Sigmoid colon (tissue), 7 donors: ENCODE results near the gene MED26. TPM values are rescaled to one million over a fixed set of nuclear protein-coding genes. Genes with fewer than 3 reads are reported as not detected.
A peak's percentile ranks its signal among the peaks of the same experiment; 100 is the strongest.

Source experiments
- DNase-seq: peaks from one replicate; pipeline ENCODE4 v3.0.0-alpha.2; 2019
- H3K27ac ChIP-seq, 4 donors: fragments of 200-600 bp; sonication (generic); one replicate each; pipeline ENCODE4 v1.5.1; 2016 to 2019; ENCODE audit warnings: mild to moderate bottlenecking in 1 of 4
- H3K27me3 ChIP-seq, 3 donors: fragments of 200-600 bp; sonication (generic); one replicate each; pipeline ENCODE4 v1.5.1; 2019; ENCODE audit warnings: mild to moderate bottlenecking in 1 of 3
- H3K36me3 ChIP-seq, 4 donors: fragments of 200-600 bp; sonication (generic); one replicate each; pipeline ENCODE4 v1.5.1; 2016 to 2019
- H3K4me1 ChIP-seq, 4 donors: fragments of 200-600 bp; sonication (generic); one replicate each; pipeline ENCODE4 v1.5.1; 2017 to 2019
- H3K4me3 ChIP-seq, 4 donors: fragments of 200-600 bp; sonication (generic); one replicate each; pipeline ENCODE4 v1.5.1; 2017 to 2019; ENCODE audit warnings: mild to moderate bottlenecking in 2 of 4, moderate library complexity in 1 of 4
- H3K9me3 ChIP-seq, 4 donors: fragments of 200-600 bp in 3 of 4; sonication (generic) in 3 of 4; one replicate each; pipeline versions ENCODE4 v1.5.1 to v1.6.1; 2013 to 2019
- EP300 ChIP-seq, 4 donors: sonication (generic); formaldehyde crosslinking; IDR thresholded peaks; one replicate each; pipeline ENCODE4 v1.6.1; 2017; ENCODE audit warnings: antibody characterized with exemption in 4 of 4
- POLR2A ChIP-seq, 2 donors: fragments of 450-650 bp; IDR thresholded peaks; one replicate each; pipeline ENCODE4 v1.6.1; 2016; ENCODE audit warnings: antibody characterized with exemption in 2 of 2, mild to moderate bottlenecking in 2 of 2, moderate library complexity in 2 of 2
- POLR2AphosphoS5 ChIP-seq, 4 donors: sonication (generic); formaldehyde crosslinking; IDR thresholded peaks; one replicate each; pipeline ENCODE4 v1.6.1; 2017; ENCODE audit warnings: antibody characterized with exemption in 4 of 4
- WGBS, 2 donors: extraction: QIAGEN DNeasy Blood & Tissue Kit; methylation state at CpG; one replicate each; pipeline ENCODE4 v1.1.7; 2013; 5-methylcytosine and 5-hydroxymethylcytosine counted together
- intact Hi-C: fragments of 100-400 bp; cut with DNase I; formaldehyde crosslinking; loops from one replicate; pipeline ENCODE4 v1.15.1; 2023
- polyA plus RNA-seq, 3 donors: library from polyadenylated mRNA; stranded (reverse); fragments of 200-250 nt; gene quantifications; one replicate each; pipeline ENCODE4 v1.2.3, GENCODE V29; 2013
- total RNA-seq, 4 donors: library from RNA; depleted of rRNA; stranded (reverse); fragments of >200 nt; gene quantifications; one replicate each; pipeline ENCODE4 v1.1.0, GENCODE V29; 2016
- TF ChIP-seq, protein P1 (sequence below), 4 experiments: fragments of 450-650 bp in 3 of 4; fragments of 200-600 bp in 1 of 4; IDR thresholded peaks; one replicate each; pipeline ENCODE4 v1.5.1; 2016 to 2019; ENCODE audit warnings: antibody characterized with exemption in 4 of 4, mild to moderate bottlenecking in 3 of 4, moderate library complexity in 2 of 4
- donor health status: healthy with polysubstance abuse.
- donor health status: Bipolar disorder and iron deficiency.
- donor health status: healthy.

Gene MED26
- total and polyA plus RNA-seq, 7 donors: 3.0 to 7.9 (median 5.4) TPM

DNA sequence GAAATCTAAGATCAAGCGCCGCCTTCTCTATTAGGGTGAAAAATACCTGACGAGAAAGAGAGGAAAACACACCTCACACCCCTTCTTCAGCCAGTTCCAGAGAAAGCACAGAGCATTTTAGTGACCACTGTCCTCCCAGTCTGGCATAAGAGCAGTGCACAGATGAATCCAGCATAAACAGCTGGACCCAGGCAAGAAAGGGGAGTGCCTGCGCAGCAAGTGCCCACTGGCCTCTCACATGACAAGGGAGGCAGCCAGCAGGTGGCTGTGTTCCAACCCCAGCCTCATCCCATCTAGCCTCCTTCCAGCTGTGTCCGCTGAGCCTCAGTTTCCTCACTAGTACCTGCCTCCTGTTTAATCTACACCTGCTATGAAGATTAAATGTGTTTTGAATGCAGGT lies 8.0 kb downstream of the MED26 start:
- no peak overlapping the region for H3K4me3 ChIP-seq
- no peak for DNase-seq
- H3K9me3 ChIP-seq: no peaks in the 10 kb centered on the region
- peak overlapping the region in 3 of 4 donors; percentile 18 to 43 (median 29) for H3K27ac ChIP-seq
- WGBS, 2 donors: 91 to 92% methylated on average over 5 of the region's 5 CpGs
- intact Hi-C loops: no loop called here
- TF ChIP-seq, protein P1, sequence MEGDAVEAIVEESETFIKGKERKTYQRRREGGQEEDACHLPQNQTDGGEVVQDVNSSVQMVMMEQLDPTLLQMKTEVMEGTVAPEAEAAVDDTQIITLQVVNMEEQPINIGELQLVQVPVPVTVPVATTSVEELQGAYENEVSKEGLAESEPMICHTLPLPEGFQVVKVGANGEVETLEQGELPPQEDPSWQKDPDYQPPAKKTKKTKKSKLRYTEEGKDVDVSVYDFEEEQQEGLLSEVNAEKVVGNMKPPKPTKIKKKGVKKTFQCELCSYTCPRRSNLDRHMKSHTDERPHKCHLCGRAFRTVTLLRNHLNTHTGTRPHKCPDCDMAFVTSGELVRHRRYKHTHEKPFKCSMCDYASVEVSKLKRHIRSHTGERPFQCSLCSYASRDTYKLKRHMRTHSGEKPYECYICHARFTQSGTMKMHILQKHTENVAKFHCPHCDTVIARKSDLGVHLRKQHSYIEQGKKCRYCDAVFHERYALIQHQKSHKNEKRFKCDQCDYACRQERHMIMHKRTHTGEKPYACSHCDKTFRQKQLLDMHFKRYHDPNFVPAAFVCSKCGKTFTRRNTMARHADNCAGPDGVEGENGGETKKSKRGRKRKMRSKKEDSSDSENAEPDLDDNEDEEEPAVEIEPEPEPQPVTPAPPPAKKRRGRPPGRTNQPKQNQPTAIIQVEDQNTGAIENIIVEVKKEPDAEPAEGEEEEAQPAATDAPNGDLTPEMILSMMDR (IDR thresholded peaks at IDR 0.05): no peak
- TF ChIP-seq EP300 (IDR thresholded peaks at IDR 0.05) (no peak), POLR2A (IDR thresholded peaks at IDR 0.05) (no peak), POLR2AphosphoS5 (IDR thresholded peaks at IDR 0.05) (no peak)
- H3K27me3 ChIP-seq: no peaks in the 10 kb centered on the region
- H3K4me1 ChIP-seq: peaks cover 0 to 63% (median 39%) of the 10 kb centered on the region in 4 donors
- peaks cover 0 to 12% (median 0%) of the 10 kb centered on the region in 4 donors for H3K36me3 ChIP-seq

DNA sequence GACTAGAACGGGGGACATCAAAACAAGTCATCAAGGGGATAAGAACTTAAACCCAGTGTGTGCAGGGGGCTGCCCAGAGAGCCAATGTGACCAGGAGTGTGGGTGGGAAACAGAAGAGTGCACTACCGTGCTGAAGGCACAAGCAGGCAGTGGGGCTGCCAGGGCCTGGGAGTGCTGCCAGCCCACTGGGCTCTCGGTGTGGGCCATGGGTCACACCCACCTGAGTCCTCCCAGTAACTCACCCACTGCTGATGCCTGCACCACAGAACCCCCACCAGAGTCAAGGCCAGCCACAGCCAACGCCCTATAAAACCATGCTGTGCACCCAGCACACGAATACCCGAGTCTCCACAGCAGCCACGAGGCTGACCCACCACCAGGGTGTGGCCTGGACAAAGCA lies 8.5 kb downstream of the MED26 start:
- peak; percentile 73 for DNase-seq
- WGBS, 2 donors: 43 to 70% methylated on average over 7 of the region's 7 CpGs
- intact Hi-C loops: no loop called here

DNA sequence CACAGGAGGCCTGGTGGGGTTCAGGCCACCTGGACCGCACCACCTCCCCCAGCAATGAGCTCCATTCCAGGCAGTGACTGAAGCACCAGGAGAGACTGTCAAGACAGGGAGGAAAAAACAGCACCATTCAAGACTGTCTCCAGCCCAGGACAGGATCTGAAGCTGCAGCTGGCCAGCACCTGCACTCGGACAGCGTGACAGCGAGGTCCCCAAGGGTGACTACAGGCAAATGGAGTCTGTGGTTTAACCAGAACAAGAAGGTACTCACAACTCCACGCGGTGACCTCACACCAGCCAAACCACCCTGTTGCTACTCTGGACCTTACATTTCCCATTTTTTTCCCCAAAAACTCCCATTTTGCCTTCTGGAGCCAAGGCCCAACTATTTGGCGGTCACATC lies 9.8 kb downstream of the MED26 start:
- no peaks in the 10 kb centered on the region for H3K36me3 ChIP-seq
- H3K27ac ChIP-seq: no peak overlapping the region
- H3K4me3 ChIP-seq: no peak overlapping the region
- peaks cover 0 to 73% (median 38%) of the 10 kb centered on the region in 4 donors for H3K4me1 ChIP-seq
- 84 to 95% methylated on average over 7 of the region's 7 CpGs for WGBS, 2 donors
- DNase-seq: no peak
- no peaks in the 10 kb centered on the region for H3K9me3 ChIP-seq
- TF ChIP-seq POLR2A (IDR thresholded peaks at IDR 0.05): no peak
- TF ChIP-seq, protein P1 (IDR thresholded peaks at IDR 0.05): no peak
- TF ChIP-seq POLR2AphosphoS5 (IDR thresholded peaks at IDR 0.05): no peak
- no peak for TF ChIP-seq EP300 (IDR thresholded peaks at IDR 0.05)
- intact Hi-C loops: no loop called here
- no peaks in the 10 kb centered on the region for H3K27me3 ChIP-seq

More for the DNA sequence above, 8.5 kb downstream of the MED26 start:
- H3K27me3 ChIP-seq: no peaks in the 10 kb centered on the region
- TF ChIP-seq POLR2AphosphoS5 (IDR thresholded peaks at IDR 0.05): no peak
- TF ChIP-seq, protein P1 (IDR thresholded peaks at IDR 0.05): no peak
- TF ChIP-seq EP300 (IDR thresholded peaks at IDR 0.05): no peak
- no peak for TF ChIP-seq POLR2A (IDR thresholded peaks at IDR 0.05)
- H3K36me3 ChIP-seq: peaks cover 0 to 7% (median 0%) of the 10 kb centered on the region in 4 donors
- no peaks in the 10 kb centered on the region for H3K9me3 ChIP-seq
- H3K27ac ChIP-seq: peak overlapping the region in 3 of 4 donors; percentile 18 to 43 (median 29)
- no peak overlapping the region for H3K4me3 ChIP-seq
- peaks cover 0 to 61% (median 38%) of the 10 kb centered on the region in 4 donors for H3K4me1 ChIP-seq

DNA sequence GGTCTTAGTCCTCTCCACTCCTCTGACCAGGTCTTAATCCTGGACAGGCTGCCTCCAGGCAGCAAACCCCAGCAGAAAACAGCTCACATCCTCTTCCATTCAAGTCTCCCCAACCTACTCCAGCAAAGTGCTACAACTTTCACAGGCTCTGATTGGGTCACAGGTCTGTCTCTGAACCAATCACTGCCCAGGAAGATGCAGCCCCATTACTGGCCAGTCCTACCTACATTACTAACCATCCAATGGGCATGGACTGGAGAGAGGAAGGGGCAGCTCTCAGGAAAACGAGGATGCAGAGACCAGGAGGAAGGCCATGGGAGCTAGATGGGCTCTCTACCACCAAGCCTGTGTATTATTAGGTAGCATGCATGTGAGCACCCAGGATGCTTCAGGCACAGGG lies 12.2 kb downstream of the MED26 start:
- no peaks in the 10 kb centered on the region for H3K36me3 ChIP-seq
- H3K4me1 ChIP-seq: peaks cover 0 to 76% (median 45%) of the 10 kb centered on the region in 4 donors
- DNase-seq: no peak
- H3K27ac ChIP-seq: no peak overlapping the region
- H3K9me3 ChIP-seq: no peaks in the 10 kb centered on the region
- H3K4me3 ChIP-seq: no peak overlapping the region
- TF ChIP-seq EP300 (IDR thresholded peaks at IDR 0.05): no peak
- TF ChIP-seq, protein P1 (IDR thresholded peaks at IDR 0.05): no peak
- TF ChIP-seq POLR2A (IDR thresholded peaks at IDR 0.05): no peak
- TF ChIP-seq POLR2AphosphoS5 (IDR thresholded peaks at IDR 0.05): no peak
- intact Hi-C loops: no loop called here
- H3K27me3 ChIP-seq: no peaks in the 10 kb centered on the region
- 63 to 64% methylated on average over 1 of the region's 1 CpG for WGBS, 2 donors

DNA sequence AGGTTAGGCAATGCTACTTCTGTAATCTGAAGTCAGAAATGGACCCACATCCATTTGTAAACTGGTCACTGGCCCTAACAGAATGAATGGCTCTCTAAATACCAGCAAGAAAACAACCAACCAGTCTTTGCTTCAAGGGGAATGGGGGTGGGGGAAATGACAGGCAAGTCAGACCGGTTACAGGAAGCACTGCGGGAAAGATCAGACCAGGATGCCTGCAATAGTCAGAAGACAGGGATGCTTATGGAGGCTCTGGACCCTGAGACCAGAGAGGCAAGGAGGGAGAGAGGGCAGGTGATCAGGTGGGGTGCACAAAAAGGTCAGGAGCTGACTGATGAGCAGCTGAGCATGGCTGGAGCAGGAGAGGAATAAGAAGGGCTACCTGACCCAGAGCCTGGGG lies 13.1 kb downstream of the MED26 start:
- Histone ChIP-seq H3K4me1 (peaks cover 0 to 75% (median 42%) of the 10 kb centered on the region in 4 donors), H3K27me3 (no peaks in the 10 kb centered on the region), H3K9me3 (no peaks in the 10 kb centered on the region), H3K27ac (no peak overlapping the region), H3K4me3 (no peak overlapping the region), H3K36me3 (no peaks in the 10 kb centered on the region)
- TF ChIP-seq POLR2AphosphoS5 (IDR thresholded peaks at IDR 0.05) (no peak), EP300 (IDR thresholded peaks at IDR 0.05) (no peak), POLR2A (IDR thresholded peaks at IDR 0.05) (no peak)
- TF ChIP-seq, protein P1 (IDR thresholded peaks at IDR 0.05): no peak
- 45 to 80% methylated on average over 2 of the region's 2 CpGs for WGBS, 2 donors
- no peak for DNase-seq
- intact Hi-C loops: no loop called here
